HG03159 (cell line): Measurements from ENCODE around the gene KIAA0040.

Source experiments
- ATAC-seq: cut with Tn5 transposase; IDR thresholded peaks from one replicate; pipeline ENCODE4 v1.9.1; 2021; ENCODE audit warnings: mild to moderate bottlenecking, moderate library complexity; ENCODE audit not compliant: unreplicated experiment

The KIAA0040 gene

DNA sequence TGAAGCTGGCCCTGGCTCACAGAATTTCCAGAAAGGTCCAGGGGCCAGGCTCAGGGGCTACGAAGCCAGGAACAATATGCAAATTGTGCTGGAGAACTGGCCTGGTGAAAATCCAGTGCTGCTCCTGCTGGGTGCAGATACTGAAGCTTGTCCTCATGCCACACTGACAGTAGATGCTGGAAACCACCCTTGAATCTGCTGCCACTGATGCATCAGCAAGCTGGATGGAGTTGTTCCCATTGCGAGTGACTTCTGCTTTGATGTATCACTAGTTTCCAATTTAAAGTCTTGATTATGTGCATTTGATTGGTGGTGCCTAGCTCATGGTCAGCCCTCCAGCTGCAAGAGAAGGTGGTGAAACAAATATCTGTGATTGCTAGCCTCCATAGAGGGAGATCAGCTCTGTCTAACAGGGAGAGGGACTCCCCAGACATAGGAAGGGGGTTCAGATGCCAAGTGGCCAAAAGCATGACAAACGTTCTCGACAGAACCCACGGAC is 11.0 kb upstream of the KIAA0040 start:
- no peak for ATAC-seq

DNA sequence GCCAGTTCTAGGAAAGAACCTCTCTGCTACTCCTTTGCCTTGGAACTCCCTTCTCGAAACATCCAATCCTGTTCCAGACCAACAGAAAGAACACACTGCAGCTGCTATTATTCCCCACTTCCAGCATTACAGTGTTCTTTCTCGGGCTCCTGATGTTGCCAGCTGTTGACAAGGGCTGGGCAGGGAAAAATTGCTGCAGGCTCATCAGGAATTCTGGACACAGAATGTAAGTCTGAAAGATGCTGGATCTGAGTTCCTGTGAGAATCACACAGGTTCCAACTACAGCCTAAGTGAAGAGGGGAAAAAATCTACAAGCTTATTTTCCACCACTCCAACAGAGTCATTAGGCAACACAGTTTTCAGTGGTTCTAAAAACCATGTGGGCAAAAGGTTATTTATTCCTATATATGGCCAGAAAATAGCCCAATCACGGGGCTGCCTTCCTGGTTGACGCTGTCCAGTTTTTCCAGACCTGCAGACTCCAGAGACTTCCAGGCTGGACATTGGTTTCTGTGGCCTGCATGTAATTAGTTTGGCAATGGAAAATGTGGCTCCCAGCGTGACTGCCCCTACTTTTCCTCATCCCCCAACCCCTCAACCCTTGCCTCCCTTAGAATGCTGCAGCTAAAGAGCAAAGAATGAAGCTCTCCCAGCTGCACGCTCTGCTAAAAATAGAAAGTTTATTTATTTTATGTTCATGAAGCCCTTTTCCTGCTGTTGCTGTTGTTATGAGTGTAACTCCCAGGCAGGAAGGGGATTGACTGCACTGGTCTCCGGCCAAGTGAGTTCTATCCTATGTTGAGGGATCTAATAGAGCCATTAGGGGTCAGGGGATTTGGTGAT is 8.3 kb upstream of the KIAA0040 start:
- ATAC-seq = no peak

DNA sequence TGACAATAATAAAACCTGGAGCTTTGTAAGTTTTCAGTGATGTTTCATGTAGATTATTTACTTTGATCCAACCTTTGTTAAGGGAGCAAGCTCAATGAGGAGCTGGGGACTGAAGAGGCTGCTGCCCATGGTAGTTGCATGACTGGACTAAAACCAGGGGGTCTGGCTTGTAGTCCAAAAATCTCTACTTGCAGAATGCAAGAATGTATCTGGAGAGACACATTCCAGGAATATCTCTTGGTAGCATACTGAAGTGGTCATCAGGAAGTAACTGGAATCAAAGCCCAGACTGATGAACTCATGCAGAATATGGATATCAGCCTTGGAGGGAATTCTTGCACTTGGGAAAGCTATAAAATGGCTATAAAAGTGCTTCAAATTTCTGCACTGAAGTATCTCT is 5.8 kb upstream of the KIAA0040 start:
- ATAC-seq = no peak

DNA sequence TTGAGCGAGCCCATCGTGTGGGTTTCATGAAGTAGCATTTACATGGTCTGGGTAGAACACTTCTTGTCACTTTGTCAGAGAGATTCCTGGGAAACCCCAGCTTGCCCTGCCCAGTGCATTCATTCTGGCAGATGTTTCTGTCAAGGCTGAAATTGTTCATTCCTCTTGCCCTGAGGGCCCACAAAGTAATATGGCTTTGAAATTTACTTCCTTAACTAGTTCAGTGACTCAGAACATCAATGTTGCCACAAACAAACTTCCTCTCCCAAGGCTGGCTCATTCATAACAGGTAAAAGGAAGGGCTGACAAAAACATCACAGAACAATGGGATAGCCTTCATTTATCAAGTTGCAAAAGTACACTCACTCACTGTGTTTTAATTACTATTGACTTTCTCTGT is 5.0 kb upstream of the KIAA0040 start:
- ATAC-seq = no peak

GRCh38 chr1:175195798-175196197 is 3.2 kb upstream of the KIAA0040 start:
- ATAC-seq = no peak

- no peak for ATAC-seq
These were observed 2.7 kb upstream of the KIAA0040 start for GRCh38 chr1:175195281-175195680.

DNA sequence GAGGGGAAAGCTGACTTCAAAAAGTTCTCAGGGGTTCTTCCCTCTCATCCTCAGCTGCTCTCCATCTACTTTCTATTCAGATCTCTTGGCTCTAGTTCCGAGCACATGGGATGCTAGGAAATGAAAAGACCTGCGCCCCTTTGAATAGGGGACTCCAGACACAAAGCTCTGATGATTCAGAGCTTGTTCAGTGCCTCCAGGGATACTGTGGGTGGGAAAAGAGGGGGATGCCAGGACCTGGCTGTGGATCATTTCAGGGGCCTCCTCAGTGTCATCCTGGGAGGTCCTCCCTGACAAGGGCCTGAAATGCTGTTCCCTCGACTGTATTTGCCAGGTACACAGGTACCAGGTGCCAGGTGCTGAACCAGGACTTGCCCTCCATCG is 943 bp upstream of the KIAA0040 start:
- ATAC-seq = no peak

GRCh38 chr1:175192111-175192629 is 406 bp downstream of the KIAA0040 start:
- ATAC-seq = peak; percentile 22

- ATAC-seq = no peak
These were observed 917 bp downstream of the KIAA0040 start for GRCh38 chr1:175191659-175192058.

DNA sequence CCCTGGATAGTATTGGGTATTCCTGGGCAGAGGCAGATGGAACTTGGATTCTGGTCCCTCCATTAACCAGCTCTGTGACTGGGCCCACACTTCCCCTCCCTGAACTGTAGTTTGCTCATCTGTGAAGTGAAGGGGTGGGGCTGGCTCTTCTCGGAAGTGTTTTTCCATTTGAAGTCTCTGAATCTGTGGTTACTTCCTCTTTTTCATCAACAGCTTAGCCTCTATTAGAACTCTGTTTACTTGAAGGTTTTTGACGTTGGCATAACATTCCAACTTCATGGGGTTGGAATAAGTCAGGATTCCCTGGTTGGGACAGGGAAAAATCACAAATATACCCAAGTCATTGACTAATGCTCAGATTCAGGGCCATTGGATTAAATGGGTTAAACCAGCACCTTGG is 3.6 kb downstream of the KIAA0040 start:
- peak; percentile 73 for ATAC-seq

- ATAC-seq = no peak
These were observed 6.0 kb downstream of the KIAA0040 start for GRCh38 chr1:175186433-175187160.

DNA sequence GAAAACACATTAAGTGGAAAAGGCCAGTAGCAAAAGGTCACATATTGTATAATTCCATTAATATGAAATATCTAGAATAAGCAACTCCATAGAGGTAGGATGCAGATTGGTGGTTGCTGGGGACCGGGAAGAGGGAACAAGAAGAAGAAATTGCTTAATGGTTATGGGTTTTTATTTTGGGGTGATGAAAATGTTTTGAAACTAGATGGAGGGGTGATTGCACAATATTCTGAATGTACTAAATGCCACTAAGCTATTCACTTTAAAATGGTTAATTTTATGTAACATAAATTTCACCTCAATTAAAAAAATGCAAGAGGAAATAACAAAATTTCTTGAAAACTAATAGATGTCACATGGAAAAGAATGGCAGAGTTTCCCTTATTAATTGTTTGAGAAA is 6.7 kb downstream of the KIAA0040 start:
- no peak for ATAC-seq

DNA sequence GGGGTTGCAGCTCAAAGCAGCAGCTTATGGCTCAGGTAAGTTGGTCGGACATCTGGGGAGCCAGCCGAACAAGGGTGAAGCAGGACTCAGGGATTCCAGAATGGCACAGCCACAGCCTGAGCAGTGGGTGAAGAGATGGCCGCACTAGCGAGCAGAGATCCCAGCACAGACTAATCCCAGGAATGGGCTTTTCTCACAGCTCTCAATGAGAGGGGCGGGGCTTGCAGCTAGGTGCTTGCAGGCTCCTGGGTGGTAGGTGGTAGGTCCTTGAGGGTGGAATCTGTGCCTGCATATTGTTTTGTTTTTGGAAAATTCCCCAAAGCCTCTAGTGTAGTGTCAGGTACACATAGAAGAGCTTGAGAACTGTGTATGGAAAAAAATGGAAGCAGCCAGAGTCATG is 9.0 kb downstream of the KIAA0040 start:
- ATAC-seq = no peak

DNA sequence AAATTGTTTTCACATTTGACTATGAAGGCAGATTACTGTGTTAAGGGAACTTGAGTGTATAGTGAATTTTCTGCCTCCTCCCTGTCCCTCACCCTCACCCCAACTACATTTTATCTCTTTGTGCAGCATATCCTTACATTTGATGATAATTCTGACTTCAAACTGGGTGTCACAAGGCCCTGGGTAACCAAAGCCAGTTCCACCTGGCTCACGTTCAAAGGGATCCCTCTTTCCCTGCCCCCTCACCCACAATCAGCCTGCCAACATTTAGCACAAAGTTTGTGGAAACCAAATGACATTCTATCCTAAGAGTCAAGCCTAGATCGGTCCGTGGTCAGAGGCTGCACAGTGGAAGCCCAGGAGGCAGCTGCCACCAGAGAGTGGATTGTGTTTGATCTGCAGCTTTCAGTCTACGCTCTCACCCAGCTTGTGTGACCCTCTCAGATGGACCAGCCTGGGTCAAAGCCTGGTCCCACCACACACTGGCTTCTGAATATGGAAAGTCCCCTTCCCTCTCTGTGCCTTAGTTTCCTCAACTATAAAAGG is 10.3 kb downstream of the KIAA0040 start:
- no peak for ATAC-seq

- no peak for ATAC-seq
These were observed 12.6 kb downstream of the KIAA0040 start for GRCh38 chr1:175179837-175180590.

GRCh38 chr1:175178456-175178855 is 14.1 kb downstream of the KIAA0040 start:
- ATAC-seq = no peak

DNA sequence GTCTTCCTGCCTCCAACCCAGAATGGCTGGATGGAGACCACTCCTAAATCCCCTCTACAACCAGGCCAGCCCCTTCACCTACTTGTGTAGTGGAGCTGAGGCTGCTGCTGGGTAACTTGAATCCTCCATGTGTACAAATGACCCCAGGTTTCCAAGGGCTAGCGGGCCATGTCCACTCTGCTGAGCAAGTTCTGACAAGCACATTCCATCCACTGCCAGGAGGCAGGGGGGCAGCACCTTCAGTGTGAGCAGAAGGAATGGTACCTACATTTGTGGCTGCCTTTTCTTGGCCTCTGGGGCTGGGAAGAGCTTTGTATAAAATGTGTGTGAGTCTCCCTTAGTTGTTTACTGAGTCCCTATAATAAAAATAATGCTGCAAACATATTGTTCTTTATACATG is 14.5 kb downstream of the KIAA0040 start:
- no peak for ATAC-seq

- no peak for ATAC-seq
These were observed 16.3 kb downstream of the KIAA0040 start for GRCh38 chr1:175176246-175176645.

GRCh38 chr1:175174309-175175102 is 18.1 kb downstream of the KIAA0040 start:
- peak; percentile 92 for ATAC-seq

DNA sequence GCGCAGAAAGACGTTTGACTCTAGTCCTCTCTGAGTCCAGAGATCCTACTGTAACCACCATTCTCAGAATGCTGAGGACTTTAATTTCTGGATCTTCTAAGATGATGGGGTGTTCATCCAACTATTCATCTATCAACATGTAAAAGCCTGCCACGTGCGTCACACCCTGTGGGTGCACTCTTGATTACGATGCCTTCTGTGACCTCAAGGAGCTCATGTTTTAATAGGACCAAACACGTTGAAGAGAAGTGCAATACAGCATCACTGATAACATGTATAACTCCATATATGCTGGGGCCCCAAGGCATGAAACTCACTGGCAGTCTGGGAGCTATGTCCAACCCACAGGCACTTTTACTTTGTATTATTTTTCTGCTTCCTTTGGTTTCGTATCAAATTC is 19.0 kb downstream of the KIAA0040 start:
- no peak for ATAC-seq
